GM23248 (cell line): ENCODE results near the gene CCDC15.

ENCODE experiments used
- EZH2 ChIP-seq: fragments of 200-600 bp; sonication (generic); IDR thresholded peaks from 2 replicates; pipeline ENCODE4 v1.6.1; 2018; ENCODE audit warnings: antibody characterized with exemption, mild to moderate bottlenecking; ENCODE audit not compliant: insufficient read depth, poor library complexity, severe bottlenecking
- EZH2phosphoT487 ChIP-seq: fragments of 200-600 bp; sonication (generic); IDR thresholded peaks from 2 replicates; pipeline ENCODE4 v1.6.1; 2018; ENCODE audit warnings: antibody characterized with exemption, moderate library complexity, mild to moderate bottlenecking, low read depth; ENCODE audit not compliant: insufficient read depth

DNA sequence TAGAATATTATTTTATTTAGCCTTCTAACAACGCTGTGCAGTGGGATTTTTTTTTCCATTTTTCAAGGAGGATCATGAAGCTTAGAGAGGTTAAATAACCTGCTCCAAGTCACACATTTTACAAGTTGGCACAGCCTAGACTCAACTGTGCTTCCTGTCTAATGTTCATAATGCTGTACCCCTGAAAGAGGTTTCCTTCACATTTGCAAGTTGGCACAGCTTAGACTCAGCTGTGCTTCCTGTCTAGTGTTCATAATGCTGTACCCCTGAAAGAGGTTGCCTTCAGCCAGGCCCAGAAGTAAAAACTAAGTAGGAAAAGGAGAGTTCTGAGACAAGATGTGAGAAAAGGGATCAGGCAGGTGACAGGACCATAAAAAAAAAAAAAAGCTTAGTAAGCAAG lies 10.3 kb upstream of the CCDC15 start:
- TF ChIP-seq EZH2, result no peak
- TF ChIP-seq EZH2phosphoT487, result no peak
